ENCODE data around the gene POGK.
"Not testable (repeated sequence)": the region's sequence is repeated elsewhere in the genome, so short reads cannot be mapped to it uniquely, and the experiment has no call there.

POGK gene

DNA sequence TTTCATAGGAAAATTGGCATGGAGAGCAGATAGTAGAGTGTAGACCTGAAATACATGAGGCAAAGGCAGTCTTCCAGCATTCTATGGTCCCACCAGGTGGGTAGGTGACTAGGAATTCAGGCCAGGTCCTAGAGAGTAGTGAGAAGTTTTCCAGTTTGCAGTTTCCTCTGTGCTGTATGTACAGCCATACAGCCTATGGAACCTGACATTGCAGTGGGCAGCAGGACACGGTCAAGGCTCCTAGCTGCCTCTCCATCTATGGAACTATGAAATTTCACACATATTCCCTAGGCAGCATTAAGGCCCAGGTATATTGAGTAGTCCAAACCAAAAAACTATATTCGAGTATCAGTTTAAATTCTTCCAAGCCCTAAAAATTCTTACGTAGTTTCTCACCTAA, 16.3 kb downstream of the POGK start:
- no peak for DNase-seq (ENCODE audit: low read depth in 2 of 2)

DNA sequence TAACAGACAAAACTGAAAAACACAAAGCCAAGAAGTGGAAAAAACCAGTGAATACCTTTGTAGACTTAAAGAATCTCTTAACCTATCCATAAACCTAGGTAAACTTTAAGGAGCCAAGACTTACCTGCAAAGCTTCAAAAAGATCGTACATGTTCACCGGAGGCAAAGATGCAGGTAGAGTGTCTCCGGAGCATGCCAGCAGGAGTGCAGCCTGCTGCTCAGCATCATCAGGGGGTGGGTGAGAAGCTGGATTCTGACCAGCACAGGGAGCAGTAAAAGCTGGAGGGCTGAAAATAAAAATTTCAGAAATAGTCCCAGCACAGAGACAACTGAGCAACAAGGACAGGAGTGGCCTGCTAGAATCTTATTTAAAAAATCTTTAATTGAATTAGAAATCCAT, 18.7 kb downstream of the POGK start:
- no peak for DNase-seq (ENCODE audit: low read depth in 2 of 2)

DNA sequence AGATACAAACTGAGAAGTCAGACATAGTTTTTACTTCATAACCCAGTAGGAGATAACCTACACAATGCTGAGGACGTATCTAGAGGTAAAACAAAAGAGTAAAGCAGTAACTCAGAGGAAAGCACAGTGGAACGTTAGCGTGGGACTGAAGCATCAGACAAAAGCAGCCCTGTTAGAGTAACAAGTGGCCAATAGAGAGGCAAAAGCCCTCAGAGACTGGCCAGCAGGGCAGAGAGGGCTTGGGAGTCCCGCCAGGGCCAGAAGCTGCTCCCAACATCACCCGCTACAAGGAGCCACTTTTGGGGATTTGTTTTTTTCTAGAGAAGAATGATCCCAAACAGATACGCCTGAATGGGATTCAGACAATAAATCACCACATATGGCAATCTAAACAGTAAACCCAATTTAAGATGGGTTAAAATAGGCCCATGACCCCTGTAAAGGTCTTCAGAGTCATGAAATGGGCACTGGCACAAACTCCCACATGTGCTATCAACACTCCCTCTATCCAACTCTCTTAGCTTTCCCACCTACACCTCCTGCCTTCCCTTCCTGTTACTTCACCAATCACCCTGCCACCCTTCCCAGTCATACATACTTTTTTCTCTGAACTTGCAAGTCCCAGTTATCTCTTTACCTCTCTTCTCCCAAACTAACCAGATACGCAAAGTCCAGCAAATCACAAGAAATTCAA, 19.6 kb downstream of the POGK start:
- no peak for DNase-seq (ENCODE audit: low read depth in 2 of 2)

DNA sequence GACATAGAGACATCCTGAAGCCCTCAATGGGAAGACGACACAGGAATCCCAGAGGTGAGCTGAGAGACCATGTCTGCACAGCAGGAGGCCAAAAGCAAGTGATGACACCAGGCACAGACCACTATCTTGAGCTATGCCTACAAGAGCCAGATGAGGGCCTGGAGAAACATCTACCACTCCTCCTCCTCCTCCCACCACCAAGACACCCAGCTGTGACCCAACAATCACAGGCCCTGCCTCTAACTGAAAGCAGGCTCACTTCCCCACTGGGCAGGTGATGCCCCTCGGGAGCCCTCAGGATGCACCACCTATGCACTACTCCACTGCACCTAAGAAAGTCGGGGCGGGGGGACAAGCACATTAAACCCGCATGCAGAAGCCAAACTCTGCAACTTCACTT, 20.3 kb downstream of the POGK start:
- no peak for DNase-seq (ENCODE audit: low read depth in 2 of 2)

DNA sequence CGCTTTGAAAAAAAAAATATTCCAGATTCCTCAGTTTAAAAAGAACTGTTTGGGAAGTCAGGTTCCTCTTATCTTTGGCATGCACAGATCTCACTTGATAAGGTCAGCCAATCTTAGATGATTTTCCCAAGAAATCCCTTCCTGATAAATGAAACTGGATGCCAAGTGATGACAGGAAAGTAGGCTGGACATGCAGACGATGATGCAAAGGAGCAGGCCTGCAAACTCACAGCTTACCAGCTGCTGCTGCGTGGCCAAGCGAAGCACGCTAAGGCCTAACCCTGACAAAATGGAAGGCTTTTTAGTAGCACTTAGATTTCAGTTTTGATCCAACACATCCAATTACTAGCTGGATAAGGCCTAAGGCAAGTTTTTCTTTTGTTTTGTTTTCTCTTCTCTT, 26.7 kb downstream of the POGK start:
- no peak for DNase-seq (ENCODE audit: low read depth in 2 of 2)

DNA sequence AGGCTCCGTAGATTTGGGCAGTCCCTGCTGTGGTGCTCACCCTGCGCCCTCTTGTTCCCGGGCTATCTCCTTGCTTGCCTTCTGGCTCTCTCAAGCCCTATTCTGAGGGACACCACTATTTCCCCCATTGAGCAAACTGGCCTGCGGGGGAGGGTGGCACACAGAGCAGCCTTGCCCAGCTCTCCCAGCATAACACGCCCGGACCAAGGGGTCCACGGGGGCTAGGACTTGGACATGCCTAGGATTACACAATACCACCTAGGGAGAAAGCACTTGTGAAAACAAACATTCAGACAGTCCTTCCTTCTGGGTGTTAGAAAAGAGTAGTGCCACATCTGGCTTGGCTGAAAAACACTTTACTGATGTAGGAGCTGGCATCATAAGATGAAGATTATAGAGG, 29.4 kb downstream of the POGK start:
- DNase-seq (ENCODE audit: low read depth in 2 of 2) = no peak

DNA sequence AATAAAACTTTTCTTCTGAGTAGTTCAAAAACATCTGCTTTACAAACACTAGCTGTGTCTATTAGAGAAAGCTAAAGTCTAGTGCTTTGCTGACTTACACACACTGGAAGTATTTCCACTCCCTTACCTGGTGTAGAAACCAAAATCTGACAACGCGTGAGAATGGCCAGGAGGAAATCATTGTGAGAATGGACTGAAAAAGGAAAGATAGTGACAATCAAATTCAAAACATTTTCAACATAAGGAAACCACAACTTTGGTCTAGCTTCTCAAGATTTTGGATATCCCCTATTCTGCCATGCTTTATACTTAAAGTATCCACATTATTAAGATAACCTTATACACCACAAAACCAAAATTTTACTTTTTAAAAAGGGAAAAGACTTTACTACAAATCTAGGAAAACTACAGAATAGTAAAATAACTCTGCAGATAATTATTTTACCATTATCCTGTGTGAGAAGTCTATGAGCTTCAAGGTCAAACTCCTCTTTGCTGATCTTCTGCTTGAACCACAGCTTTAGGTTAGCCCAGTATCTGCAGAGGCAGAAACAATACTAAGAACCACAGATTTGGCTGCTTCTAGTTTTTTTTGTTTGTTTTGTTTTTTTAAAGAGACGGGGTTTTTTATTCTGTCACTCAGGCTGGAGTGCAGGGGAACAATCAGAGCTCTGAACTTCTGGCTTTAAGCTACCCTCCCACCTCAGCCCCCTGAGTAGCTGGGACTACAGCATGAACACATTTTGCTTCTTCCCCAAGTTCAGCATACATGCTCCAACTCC, 30.2 kb downstream of the POGK start:
- no peak for DNase-seq (ENCODE audit: low read depth in 2 of 2)

DNA sequence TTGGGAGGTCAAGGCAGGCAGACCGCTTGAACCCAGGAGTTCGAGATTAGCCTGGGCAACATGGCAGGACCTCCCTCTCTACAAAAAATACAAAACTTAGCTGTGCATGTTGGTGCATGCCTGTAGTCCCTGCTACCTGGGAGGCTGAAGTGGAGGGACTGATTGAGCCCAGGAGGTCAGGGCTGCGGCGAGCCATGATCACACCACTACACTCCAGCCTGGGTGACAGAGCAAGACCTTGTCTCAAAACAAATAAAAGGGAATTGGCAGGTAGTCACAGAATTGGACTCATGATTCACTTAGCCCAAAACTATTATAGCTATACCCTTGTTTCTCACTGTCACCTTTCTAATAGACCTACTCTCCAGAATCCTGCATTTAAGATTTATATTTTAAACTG, 31.3 kb downstream of the POGK start:
- no peak for DNase-seq (ENCODE audit: low read depth in 2 of 2)

DNA sequence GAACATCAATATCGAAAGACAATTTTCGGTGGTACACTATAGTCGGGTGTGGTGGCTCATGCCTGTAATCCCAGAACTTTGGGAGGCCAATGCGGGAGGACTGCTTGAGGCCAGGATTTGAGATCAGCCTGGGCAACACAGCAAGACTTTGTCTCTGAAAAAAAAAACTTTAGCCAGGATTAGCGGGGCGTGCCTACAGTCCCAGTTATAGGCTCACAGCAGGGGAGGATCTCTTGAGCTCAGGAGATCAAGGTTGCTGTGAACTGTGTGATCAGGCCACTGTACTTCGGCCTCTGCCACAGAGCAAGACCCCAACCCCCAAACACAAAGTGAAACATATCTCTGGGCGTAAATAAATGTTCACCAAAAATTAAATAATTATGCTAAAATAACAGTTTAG, 35.2 kb downstream of the POGK start:
- no peak for DNase-seq (ENCODE audit: low read depth in 2 of 2)

DNA sequence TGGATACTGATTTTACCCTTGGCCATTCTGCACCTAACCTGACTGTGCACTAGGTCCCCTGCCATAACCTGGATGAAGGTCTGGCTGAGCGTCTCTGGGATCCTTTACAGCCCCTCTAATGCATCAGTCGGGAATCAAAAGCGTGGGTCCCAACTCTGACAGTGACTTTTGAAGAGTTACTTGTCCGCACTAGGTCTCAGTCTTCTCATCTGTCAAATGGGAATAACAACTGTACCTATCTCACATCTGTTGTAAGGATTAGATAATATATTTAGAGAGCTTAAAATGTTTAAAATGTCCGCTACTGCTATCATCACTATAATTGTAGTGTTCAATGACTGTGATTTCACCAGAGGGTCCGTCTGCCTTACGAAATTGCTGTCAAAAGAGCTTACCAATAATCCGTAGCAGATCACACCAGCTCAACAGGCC, 36.0 kb downstream of the POGK start:
- DNase-seq (ENCODE audit: low read depth in 2 of 2) = no peak

DNA sequence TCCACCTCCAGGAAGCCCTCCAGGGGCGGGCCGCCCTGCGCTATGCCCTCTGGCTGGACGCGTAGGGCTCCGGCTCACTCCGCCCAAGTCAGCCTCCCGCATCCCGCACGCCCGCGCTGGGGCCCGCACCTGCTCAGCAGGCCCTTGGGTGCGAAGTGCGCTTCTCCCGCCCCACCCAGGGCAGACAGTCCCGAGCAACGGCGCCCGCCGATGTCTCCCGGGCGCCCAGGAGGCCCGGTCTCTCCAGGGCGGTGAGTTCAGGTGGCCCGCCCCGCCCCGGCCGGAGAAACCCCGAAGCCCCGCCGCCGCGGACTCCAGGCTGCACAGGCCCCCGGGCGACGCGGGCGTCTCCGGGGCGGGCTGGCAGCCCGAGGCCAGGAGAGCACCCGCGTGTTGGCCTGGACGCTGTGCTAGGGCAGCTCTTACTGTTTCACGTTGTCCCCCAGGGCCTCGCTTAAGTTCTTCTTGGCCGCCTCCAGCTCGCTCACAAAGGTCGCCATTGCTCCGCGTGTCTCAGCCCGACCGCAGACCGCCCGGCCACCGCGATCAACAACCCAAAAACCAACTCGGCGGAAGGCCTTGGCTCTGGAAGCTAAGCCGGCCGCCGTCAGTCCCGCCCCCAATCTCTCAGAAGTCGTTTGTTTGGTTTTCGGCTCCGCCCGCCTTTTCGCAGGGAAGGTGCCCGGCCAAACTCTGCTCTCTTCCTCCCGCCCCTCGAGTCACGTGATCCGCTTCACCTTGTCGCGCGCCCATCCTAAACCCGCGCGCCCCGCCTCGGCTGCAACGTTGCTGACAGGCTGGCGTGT, 36.7 kb downstream of the POGK start, which contains the start of gene TADA1:
TSS of gene TADA1 (minus strand) at position 531 of the 806 bp plus-strand sequence. CDS start at position 500, 31 bp downstream.
- DNase-seq (ENCODE audit: low read depth in 2 of 2) = peak; percentile 97

DNA sequence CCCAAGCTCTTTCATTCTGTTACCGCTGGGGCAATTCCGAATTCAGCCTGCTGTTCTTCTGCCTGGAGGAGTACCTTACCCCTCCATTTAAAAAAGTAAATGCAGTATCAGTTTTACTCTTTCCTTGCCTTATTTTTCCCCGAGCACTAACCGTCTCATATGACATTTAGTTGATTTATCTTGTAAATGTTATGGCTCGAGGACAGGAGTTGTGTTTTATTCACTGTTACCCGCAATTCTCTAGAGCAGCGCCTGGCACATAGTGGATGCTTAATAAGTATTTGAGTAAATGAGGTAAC, 37.2 kb downstream of the POGK start:
- DNase-seq (ENCODE audit: low read depth in 2 of 2) = no peak

DNA sequence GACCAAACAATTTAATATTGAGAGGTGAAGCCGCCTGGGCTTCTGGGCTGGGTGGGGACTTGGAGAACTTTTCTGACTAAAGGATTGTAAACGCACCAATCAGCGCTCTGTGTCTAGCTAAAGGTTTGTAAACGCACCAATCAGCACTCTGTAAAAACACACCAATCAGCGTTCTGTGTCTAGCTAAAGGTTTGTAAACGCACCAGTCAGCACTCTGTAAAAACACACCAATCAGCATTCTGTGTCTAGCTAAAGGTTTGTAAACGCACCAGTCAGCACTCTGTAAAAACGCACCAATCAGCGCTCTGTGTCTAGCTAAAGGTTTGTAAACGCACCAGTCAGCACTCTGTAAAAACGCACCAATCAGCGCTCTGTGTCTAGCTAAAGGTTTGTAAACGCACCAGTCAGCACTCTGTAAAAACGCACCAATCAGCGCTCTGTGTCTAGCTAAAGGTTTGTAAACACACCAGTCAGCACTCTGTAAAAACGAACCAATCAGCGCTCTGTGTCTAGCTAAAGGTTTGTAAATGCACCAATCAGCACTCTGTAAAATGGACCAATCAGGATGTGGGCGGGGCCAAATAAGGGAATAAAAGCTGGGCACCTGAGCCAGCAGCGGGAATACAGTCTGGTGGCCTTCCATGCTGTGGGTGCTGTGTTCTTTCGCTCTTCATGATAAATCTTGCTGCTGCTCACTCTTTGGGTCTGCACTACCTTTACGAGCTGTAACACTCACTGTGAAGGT, 39.1 kb downstream of the POGK start:
- not testable (repeated sequence) for DNase-seq (ENCODE audit: low read depth in 2 of 2)

DNA sequence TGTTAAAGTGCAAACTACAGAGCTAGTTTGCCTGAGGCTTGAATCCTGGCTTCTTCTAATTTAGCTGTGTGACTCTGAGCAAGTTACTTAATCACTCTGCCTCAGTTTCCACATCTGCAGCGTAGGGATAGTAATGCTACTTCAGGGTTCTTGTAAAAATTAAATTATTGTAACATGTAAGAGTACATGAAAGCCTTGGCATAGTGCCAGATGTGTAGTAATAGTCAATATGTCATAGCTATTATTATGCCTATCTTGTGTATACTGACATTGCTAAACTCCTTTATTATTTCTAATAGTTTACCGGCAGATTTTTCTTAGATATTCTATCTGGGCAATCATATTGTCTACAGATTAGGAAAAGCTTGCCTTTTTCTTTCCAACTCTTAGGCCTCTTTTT, 43.6 kb downstream of the POGK start:
- DNase-seq (ENCODE audit: low read depth in 2 of 2) = no peak

DNA sequence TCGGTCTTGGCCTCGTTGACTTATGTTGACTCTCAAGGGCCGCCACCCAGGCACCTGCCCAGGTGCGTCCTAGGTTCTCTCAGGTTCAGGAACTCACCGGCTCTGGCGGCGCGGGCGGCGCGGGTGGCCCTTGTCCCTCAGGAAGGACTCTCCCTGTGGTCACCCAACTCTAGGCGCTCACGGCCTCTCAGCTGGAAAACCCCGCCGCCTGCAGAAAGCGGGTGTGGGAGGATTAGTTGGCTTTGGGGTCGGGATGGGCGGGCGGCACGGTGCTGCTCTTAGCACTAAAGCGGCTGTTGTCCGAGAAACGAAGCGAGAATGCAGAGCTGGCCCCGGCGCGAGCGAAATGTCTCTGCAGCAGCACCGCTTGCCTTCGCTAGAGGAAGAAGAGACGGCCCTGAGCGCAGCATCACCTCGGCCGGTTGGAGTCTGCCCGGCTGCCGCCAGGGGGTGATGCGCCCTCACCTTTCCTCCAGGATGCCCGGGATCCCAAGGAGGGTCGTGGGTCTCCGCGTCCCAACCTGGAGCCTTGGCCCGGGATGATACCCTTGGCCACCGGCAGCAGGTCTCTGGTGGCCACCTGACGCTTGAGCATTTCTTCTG, 44.9 kb downstream of the POGK start:
- no peak for DNase-seq (ENCODE audit: low read depth in 2 of 2)

DNA sequence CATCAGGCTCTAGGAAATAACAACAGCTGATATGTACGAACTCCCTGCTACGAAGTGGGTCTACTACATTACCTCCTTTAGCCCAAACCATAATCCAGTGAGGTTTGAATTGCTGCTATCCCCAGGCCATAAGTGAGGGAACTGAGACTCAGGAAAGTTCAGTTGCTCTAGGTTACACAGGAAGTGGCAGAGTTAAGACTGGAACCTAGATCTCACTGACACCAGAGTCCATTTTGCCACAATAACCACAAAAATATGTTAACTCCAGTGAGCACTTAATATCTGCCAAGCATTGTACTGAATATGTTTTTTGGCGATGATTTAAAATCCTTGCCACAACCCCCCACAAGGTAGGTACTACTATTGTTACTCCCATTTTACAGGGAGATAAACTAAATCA, 45.7 kb downstream of the POGK start:
- DNase-seq (ENCODE audit: low read depth in 2 of 2) = no peak

DNA sequence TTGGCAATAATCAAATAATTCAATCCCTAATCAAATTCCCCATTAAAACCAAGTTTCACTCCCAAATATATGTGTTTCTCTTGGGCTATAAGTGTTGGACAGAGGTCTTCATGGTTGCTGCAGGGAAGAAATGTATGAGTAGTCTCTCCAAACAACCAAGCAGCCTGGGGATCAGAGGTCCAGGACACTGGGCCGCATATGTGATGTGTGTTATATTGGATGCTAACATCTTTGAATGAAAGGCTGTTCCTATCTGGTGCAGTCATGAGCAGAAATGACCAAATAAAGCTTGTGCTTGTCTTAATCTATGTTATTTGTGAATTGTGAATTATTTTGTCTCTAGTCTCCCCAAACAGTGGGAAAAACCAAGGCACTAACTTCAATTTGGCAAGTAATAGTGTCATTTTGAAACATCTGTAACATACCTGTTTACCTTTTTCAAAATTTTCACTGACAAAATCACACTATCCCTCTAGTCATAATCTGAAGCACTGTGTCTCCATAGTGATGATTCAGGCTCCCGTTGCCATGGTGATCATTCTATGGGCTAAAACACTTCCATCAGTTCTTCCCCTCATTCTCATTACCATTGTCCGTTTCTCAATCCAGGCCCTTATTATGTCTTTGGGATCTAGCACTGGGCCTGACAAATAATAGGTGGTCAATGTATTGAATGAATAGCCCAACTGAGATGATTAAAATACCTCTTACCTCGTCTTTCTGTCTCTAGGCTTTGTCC, 49.3 kb downstream of the POGK start:
- DNase-seq (ENCODE audit: low read depth in 2 of 2) = no peak

DNA sequence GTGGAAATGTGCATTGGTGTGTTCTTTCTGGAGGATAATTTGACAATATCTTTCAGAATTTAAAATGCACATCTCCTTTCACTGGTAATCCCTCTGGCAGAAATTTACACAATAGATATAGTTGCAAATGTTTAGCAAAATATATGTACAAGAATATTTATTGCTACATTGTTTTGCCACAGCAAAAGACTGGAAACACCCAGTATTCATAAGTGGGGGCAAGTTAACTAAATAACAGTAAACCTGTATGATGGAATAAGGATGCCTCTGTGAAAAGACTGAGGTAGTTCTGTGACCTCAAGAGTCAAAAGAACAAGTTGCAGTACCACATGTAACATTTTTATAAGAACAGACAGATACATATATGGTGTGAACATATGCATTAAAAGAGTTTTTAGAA, 50.5 kb downstream of the POGK start:
- no peak for DNase-seq (ENCODE audit: low read depth in 2 of 2)

DNA sequence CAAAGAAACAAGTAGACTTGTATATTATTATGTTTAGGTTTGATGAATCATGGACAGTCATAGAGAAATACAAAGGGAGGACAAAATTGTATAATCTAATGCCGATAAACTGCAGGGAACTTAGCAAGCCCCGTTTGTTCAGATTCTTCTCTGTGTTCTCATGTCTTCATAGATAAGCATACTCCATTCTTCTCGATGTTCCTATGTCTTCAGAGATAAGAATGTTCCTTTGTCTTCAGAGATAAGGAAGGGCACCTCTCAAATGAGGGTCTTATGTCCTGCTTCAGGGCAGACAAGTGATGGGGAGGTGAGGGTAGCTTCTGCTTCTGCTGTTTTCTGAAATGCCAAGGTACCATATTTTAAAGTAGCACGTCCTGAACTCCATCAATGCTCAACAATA, 56.5 kb downstream of the POGK start:
- DNase-seq (ENCODE audit: low read depth in 2 of 2) = no peak

DNA sequence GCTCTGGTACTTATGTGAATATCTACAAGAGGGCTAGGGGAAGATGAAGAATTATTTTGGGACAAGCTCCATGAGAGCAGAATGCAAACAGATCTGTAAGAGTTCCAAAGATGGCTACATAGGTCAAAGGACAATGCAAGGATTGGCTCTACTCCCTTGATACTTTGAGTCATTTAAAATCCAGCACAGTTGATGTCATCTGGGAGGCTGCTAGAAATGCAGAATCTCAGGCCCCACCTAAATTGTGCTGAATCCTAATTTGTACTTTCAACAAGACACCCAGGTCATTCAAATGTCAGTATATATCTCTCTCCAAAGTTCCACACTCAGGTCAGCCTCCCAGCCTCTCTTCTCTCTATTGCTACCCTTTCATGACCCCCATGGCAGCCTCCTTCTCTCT, 60.5 kb downstream of the POGK start:
- no peak for DNase-seq (ENCODE audit: low read depth in 2 of 2)

DNA sequence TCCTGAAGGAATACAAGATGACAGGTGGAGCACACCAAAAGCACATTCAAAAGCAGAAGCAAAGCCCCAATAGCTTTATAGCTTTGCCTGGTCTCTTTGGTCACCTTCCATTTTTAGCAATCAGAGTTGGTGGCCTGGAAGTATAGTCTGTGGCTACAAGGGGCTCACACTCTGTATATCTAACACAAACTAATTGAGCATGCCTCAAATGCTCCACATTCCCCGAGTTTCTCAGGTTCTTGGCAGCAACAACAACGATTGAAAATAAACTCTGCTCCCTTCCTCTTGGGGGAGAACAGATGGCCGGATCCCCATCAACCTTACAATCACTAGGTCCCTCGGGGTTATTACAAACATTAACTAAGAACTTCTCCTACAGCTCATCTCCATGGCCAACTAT, 61.7 kb downstream of the POGK start:
- no peak for DNase-seq (ENCODE audit: low read depth in 2 of 2)
